GM23248 (cell line): ENCODE results near the gene MYO1H.

Experiments
- EZH2 ChIP-seq: fragments of 200-600 bp; sonication (generic); IDR thresholded peaks from 2 replicates; pipeline ENCODE4 v1.6.1; 2018; ENCODE audit warnings: antibody characterized with exemption, mild to moderate bottlenecking; ENCODE audit not compliant: insufficient read depth, poor library complexity, severe bottlenecking
- EZH2phosphoT487 ChIP-seq: fragments of 200-600 bp; sonication (generic); IDR thresholded peaks from 2 replicates; pipeline ENCODE4 v1.6.1; 2018; ENCODE audit warnings: antibody characterized with exemption, moderate library complexity, mild to moderate bottlenecking, low read depth; ENCODE audit not compliant: insufficient read depth

DNA sequence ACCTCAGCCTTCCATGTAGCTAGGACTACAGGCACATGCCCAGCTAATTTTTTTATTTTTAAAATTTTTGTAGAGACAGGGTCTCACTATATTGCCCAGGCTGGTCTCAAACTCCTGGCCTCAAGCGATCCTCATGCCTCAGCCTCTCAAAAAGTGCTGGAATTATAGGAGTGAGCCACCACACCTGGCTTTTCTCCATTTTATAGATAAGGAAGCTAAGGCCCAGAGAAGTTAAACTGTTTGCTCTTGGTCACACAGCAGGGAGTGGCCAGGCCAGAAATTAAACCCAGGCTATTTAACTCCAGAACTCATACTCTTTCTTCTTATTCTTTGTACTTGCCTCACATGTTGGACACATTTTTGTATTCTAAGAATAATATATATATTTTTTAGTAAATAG lies 146.2 kb downstream of the MYO1H start:
- TF ChIP-seq EZH2 (no peak), EZH2phosphoT487 (no peak)
